WERI-Rb-1 (cell line): Measurements from ENCODE around the gene ADAM10.
A peak's percentile ranks its signal among the peaks of the same experiment; 100 is the strongest.

Experiments
- DNase-seq: peaks from one replicate; pipeline ENCODE4 v3.0.0-alpha.2; 2020
- H3K27ac ChIP-seq: fragments of 250-450 bp; sonication (Bioruptor Pico); 2 replicates; pipeline ENCODE4 v1.5.1; 2020; ENCODE audit warnings: mild to moderate bottlenecking, moderate library complexity
- H3K27me3 ChIP-seq: fragments of 250-450 bp; sonication (Bioruptor Pico); 2 replicates; pipeline ENCODE4 v1.5.1; 2021; ENCODE audit warnings: mild to moderate bottlenecking, low read depth, moderate library complexity; ENCODE audit not compliant: insufficient read depth, severe bottlenecking
- H3K36me3 ChIP-seq: fragments of 250-450 bp; sonication (Bioruptor Pico); 2 replicates; pipeline ENCODE4 v1.5.1; 2020; ENCODE audit warnings: mild to moderate bottlenecking, moderate library complexity
- H3K4me3 ChIP-seq: 2 replicates; pipeline ENCODE4 v1.5.1; 2011; ENCODE audit warnings: low read depth, mild to moderate bottlenecking, control low read depth, low read length
- H3K9me3 ChIP-seq: fragments of 250-450 bp; sonication (Bioruptor Pico); 2 replicates; pipeline ENCODE4 v1.5.1; 2021; ENCODE audit warnings: mild to moderate bottlenecking, moderate library complexity; ENCODE audit not compliant: severe bottlenecking
- TF ChIP-seq, protein P1 (sequence below): IDR thresholded peaks from 2 replicates; pipeline ENCODE4 v1.5.1; 2011; ENCODE audit warnings: low read depth, mild to moderate bottlenecking, control low read depth, inconsistent platforms, low read length

ADAM10 gene

DNA sequence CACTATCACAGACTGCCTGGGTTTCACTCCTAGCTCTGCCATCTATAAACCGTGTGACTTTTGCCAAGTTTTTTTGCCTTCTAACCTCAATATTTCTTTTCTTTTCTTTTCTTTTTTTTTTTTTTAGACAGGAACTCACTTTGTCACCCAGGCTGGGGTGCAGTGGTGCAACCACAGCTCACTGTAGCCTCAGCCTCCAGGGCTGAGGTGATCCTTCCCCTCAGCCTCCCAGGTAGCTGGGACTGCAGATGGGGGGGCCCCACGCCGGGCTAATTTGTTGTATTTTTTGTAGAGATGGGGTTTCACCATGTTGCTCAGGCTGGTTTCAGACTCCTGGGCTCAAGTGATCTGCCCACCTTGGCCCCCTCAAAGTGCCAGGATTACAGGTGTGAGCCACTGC, 3.2 kb upstream of the ADAM10 start:
- no peak overlapping the region for H3K4me3 ChIP-seq
- H3K36me3 ChIP-seq, result no peaks in the 10 kb centered on the region; the same call in 1 of the 2 replicates
- TF ChIP-seq, protein P1, sequence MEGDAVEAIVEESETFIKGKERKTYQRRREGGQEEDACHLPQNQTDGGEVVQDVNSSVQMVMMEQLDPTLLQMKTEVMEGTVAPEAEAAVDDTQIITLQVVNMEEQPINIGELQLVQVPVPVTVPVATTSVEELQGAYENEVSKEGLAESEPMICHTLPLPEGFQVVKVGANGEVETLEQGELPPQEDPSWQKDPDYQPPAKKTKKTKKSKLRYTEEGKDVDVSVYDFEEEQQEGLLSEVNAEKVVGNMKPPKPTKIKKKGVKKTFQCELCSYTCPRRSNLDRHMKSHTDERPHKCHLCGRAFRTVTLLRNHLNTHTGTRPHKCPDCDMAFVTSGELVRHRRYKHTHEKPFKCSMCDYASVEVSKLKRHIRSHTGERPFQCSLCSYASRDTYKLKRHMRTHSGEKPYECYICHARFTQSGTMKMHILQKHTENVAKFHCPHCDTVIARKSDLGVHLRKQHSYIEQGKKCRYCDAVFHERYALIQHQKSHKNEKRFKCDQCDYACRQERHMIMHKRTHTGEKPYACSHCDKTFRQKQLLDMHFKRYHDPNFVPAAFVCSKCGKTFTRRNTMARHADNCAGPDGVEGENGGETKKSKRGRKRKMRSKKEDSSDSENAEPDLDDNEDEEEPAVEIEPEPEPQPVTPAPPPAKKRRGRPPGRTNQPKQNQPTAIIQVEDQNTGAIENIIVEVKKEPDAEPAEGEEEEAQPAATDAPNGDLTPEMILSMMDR, result no peak
- H3K9me3 ChIP-seq, result no peaks in the 10 kb centered on the region
- H3K27me3 ChIP-seq, result no peaks in the 10 kb centered on the region
- DNase-seq, result no peak
- H3K27ac ChIP-seq, result no peak overlapping the region

DNA sequence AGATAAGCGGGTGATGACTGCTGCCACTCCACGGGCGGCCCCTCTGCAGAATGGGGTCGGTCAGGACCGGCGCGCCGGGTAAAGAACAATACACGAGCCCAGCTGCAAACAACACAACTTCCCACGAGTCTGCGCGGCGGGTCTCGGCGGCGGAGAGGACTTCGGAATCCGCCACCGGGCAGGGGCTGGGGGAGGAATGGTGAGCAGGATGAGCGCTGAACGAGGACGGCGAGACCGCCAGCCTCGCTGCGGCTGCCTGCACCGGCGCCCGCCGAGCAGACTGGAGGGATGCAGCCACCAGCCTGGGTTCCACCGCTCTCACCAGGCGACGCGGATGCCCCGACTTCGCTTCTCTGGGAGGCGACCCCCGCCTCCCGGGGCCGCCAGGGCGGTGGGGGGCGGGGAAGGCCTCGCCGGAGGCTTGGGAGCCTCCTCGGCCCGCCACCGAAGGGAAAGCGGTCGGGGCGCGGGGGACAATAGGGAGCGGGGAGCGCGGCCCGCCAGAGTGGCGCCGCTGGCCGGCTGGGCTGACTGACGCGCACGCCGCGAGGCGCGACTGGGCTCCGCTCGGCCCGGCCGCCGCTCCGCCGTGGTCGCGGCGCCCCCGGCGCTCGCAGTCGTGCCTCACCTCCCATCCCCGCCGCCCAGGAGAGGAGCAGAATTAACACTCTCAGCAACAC, 515 bp downstream of the ADAM10 start:
- peak overlapping the region; percentile 94 for H3K4me3 ChIP-seq
- DNase-seq, result peak; percentile 35

DNA sequence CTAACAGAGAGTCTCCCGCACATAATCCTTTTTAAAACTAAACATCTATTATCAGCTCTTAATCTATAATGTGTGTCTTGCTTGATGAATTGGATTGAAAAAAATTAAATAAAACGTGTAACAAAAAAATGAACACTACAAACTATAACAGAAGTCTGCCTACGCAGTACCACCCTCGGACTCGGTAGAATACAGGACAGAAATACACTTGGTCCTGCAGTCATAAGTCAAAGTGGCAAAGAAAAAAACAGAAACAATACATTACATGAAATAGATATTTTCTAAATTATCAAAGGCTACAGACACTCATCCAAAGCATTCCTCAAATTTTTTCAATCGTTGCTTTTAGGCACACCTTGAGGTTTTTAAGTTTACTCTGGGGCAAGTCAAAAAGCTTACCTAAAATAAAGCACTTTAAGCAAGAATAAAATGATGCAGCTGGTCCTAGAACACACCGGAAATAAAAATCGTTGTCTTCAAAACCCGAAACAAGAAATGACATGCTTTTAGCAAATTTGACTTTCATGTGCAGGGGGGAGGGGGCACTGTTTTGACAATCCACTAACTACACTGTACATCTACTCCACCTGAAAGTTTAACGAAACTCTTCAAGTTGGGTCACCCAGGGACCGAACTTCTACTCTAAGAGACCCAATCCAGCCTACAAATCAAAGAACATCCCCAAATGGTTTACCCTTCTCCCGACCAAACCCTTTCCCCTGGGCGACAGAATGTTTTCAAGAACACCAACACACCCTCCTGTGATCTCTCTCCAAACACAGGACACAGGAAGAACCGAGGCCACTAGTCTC, 1.3 kb downstream of the ADAM10 start:
- Histone ChIP-seq H3K27ac (peak overlapping the region; percentile 97), H3K4me3 (peak overlapping the region; percentile 94), H3K9me3 (no peaks in the 10 kb centered on the region), H3K36me3 (no peaks in the 10 kb centered on the region; the same call in 1 of the 2 replicates), H3K27me3 (no peaks in the 10 kb centered on the region)
- DNase-seq, result no peak
- TF ChIP-seq, protein P1, result no peak

More for the DNA sequence above, 515 bp downstream of the ADAM10 start:
- no peaks in the 10 kb centered on the region; the same call in 1 of the 2 replicates for H3K36me3 ChIP-seq
- H3K27me3 ChIP-seq, result no peaks in the 10 kb centered on the region
- peak overlapping the region; percentile 97 for H3K27ac ChIP-seq
- H3K9me3 ChIP-seq, result no peaks in the 10 kb centered on the region
- TF ChIP-seq, protein P1, result no peak

DNA sequence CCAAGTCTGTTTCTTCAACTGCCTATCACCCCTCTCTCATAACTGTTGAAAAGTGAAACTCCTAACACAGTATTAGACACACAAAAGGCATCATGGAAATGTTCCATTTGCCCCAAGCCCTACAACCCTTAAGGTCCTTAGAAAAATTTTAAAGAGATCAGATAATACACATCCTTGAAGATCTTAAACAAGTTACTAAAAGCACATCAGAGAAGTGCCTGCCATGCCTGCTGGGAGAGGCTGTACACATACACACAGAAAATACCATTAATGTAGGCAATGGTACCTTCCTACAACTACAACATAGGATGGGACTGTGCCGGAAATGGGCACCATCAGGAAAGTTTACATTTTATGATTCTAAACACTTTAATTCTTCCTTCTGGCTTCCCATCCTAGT, 3.3 kb downstream of the ADAM10 start:
- no peak overlapping the region for H3K4me3 ChIP-seq
- H3K9me3 ChIP-seq, result no peaks in the 10 kb centered on the region
- H3K27ac ChIP-seq, result no peak overlapping the region
- TF ChIP-seq, protein P1, result no peak
- no peaks in the 10 kb centered on the region; the same call in 1 of the 2 replicates for H3K36me3 ChIP-seq
- DNase-seq, result no peak
- H3K27me3 ChIP-seq, result no peaks in the 10 kb centered on the region

DNA sequence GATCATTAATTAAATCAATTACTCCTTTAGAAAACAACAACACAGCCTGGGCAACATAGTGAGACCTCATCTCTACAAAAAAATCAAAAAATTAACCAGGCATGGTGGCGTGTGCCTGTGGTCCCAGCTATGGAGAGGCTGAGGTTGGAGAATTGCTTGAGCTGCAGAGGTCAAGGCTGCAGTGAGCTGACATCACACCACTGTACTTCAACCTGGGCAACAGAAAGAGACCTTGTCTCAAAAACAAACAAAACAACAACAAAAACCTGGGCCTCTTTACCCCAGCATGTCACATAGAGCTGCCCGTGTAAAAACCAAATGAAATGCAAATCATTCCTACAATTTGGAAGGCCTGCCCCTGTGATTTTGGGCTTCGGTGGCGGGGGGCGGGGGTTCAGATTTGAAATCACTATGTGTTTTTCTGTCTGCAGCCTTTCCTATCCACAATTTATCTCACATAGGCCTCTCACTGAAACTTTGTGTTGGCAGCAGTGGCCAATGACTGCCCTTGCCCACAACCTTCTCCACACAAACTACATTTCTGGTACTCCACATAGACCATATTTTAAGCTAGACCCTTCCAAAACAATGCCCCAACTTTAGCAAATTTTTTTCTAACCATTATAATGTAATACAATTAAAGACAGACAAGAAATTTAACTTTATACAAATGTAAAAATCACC, 6.5 kb downstream of the ADAM10 start:
- TF ChIP-seq, protein P1, result no peak
- no peak for DNase-seq
- Histone ChIP-seq H3K27ac (no peak overlapping the region), H3K36me3 (no peaks in the 10 kb centered on the region), H3K27me3 (no peaks in the 10 kb centered on the region), H3K9me3 (no peaks in the 10 kb centered on the region), H3K4me3 (no peak overlapping the region)
